ENCODE results near the gene KLHL28.

Gene KLHL28

DNA sequence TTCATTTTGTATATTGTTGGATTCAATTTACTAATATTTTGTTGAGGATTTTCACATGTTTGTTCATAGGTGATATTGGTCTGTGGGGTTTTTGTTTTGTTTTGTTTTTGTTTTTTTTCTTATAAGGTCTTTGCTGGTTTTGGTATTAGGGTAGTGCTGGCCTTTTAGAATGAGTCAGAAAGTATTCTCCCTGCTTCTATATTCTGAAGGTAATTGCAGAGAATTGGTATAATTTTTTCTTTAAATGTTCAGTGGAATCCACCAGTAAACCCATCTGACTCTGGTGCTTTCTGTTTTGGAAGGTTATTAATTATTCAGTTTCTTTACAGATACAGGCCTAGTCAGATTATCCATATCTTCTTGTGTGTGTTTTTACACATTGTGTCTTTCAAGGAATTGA lies 9.2 kb upstream of the KLHL28 start:
- H2AFZ ChIP-seq (ENCODE audit: low read depth, low read length), result no peak overlapping the region
- peaks cover 7% of the 10 kb centered on the region for H3K36me3 ChIP-seq (ENCODE audit: insufficient read depth, low read length)

DNA sequence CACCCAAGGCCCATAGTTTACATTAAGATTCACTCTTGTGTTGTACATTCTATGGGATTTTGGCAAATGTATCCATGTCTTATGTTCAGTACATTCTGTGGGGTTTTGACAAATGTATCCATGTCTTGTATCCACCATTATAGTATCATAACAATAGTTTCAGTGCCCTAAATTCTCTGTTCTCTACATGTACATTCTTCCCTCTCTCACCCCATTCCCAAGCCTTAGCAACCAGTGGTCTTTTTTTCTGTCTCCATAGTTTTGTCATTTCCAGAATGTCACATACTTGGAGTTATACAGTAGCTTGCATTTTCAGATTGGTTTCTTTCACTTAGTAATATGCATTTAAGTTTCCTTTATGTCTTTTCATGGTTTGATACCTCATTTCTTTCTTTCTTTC lies 7.0 kb upstream of the KLHL28 start:
- Histone ChIP-seq H2AFZ (ENCODE audit: low read depth, low read length) (no peak overlapping the region), H3K4me1 (ENCODE audit: insufficient read depth, low read length) (peaks cover 20% of the 10 kb centered on the region), H3K4me3 (ENCODE audit: low read length) (no peak overlapping the region), H3K36me3 (ENCODE audit: insufficient read depth, low read length) (peaks cover 7% of the 10 kb centered on the region), H3K27me3 (ENCODE audit: insufficient read depth, low read length) (no peaks in the 10 kb centered on the region), H3K9me3 (ENCODE audit: low read length) (peaks cover 8% of the 10 kb centered on the region)

More for the DNA sequence above, 9.2 kb upstream of the KLHL28 start:
- Histone ChIP-seq H3K4me3 (ENCODE audit: low read length) (no peak overlapping the region), H3K9me3 (ENCODE audit: low read length) (peaks cover 8% of the 10 kb centered on the region), H3K4me1 (ENCODE audit: insufficient read depth, low read length) (peaks cover 8% of the 10 kb centered on the region), H3K27me3 (ENCODE audit: insufficient read depth, low read length) (no peaks in the 10 kb centered on the region)

DNA sequence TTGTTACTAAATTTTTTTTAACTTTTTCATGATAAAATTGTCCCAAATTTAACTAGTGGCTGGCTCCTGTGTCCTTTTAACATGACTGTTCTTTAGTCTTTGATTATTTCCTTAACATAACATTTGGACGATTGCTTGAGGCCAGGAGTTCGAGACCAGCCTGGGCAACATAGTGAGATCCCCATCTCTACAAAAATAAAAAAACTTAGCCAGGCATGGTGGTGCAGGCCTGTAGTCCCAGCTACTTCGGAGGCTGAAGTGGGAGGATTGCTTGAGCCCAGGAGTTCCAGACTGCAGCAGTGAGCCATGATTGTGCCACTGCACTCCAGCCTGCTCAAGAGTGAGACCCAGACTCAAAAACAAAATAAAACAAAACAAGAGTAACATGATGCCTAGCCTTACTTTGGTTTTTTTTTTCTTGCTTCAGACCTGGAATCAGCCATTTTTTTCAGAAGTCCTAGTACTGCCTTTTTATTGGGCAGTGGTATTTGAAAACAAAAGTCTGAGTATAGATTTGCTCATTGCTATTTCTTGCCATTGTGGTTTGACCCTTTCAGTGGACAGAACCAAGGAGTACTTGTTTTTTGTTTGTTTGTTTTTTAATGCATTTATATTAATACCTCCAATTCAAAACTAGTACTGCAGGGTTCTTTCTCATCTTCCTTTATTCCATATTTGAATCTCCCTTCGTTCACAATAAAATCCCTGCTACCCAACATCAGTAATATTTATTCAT lies 5.0 kb upstream of the KLHL28 start:
- no peaks in the 10 kb centered on the region for H3K27me3 ChIP-seq (ENCODE audit: insufficient read depth, low read length)
- peaks cover 23% of the 10 kb centered on the region for H3K4me1 ChIP-seq (ENCODE audit: insufficient read depth, low read length)
- H3K4me3 ChIP-seq (ENCODE audit: low read length), result peak overlapping the region; percentile 49
- H3K36me3 ChIP-seq (ENCODE audit: insufficient read depth, low read length), result peaks cover 7% of the 10 kb centered on the region
- no peak overlapping the region for H2AFZ ChIP-seq (ENCODE audit: low read depth, low read length)
- peaks cover 6% of the 10 kb centered on the region for H3K9me3 ChIP-seq (ENCODE audit: low read length)

GRCh38 chr14:44963775-44964380 lies 2.1 kb upstream of the KLHL28 start:
- Histone ChIP-seq H3K27me3 (ENCODE audit: insufficient read depth, low read length) (no peaks in the 10 kb centered on the region), H3K9me3 (ENCODE audit: low read length) (no peaks in the 10 kb centered on the region), H2AFZ (ENCODE audit: low read depth, low read length) (no peak overlapping the region), H3K4me3 (ENCODE audit: low read length) (peak overlapping the region; percentile 77), H3K4me1 (ENCODE audit: insufficient read depth, low read length) (peaks cover 33% of the 10 kb centered on the region), H3K36me3 (ENCODE audit: insufficient read depth, low read length) (no peaks in the 10 kb centered on the region)

DNA sequence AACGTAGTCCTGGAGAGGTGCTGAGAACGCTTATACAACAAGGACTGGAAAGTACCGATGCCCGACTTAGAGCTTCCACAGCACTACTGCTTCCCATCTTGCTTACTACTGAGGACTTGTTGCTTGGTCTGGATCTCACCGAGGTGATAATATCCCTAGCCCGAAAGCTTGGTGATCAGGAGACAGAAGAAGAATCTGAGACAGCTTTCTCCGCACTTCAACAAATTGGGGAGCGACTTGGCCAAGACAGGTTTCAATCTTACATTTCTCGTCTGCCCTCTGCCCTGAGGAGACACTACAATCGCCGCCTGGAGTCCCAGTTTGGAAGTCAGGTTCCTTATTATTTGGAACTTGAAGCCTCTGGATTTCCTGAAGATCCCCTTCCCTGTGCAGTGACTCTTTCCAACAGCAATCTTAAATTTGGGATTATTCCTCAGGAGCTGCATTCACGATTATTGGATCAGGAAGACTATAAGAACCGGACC lies 1.3 kb upstream of the KLHL28 start:
- H3K9me3 ChIP-seq (ENCODE audit: low read length), result no peaks in the 10 kb centered on the region
- H3K4me3 ChIP-seq (ENCODE audit: low read length), result peak overlapping the region; percentile 77
- H3K36me3 ChIP-seq (ENCODE audit: insufficient read depth, low read length), result no peaks in the 10 kb centered on the region
- H3K27me3 ChIP-seq (ENCODE audit: insufficient read depth, low read length), result no peaks in the 10 kb centered on the region
- no peak overlapping the region for H2AFZ ChIP-seq (ENCODE audit: low read depth, low read length)
- peaks cover 33% of the 10 kb centered on the region for H3K4me1 ChIP-seq (ENCODE audit: insufficient read depth, low read length)

DNA sequence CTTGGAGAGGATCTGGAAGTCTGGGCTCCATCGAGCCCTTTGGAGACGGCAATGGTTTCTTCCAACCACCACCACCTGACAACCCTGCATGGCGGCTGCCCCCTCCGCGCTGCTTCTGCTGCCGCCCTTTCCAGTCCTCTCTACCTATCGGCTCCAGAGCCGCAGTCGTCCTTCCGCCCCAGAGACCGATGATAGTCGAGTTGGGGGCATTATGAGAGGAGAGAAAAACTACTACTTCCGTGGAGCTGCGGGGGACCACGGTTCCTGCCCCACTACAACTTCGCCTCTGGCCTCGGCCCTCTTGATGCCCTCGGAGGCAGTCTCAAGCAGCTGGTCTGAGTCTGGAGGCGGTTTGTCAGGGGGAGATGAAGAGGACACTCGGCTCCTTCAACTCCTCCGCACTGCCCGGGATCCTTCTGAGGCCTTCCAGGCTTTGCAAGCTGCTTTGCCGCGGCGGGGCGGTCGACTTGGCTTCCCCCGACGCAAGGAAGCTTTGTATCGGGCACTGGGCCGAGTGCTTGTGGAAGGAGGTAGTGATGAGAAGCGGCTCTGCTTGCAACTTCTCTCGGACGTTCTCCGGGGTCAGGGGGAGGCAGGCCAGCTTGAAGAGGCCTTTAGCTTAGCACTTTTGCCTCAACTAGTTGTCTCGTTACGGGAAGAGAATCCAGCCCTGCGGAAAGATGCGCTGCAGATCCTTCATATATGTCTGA lies 742 bp upstream of the KLHL28 start:
- peak overlapping the region; percentile 77 for H3K4me3 ChIP-seq (ENCODE audit: low read length)
- peak overlapping the region; percentile 56 for H2AFZ ChIP-seq (ENCODE audit: low read depth, low read length)
- no peaks in the 10 kb centered on the region for H3K27me3 ChIP-seq (ENCODE audit: insufficient read depth, low read length)
- no peaks in the 10 kb centered on the region for H3K36me3 ChIP-seq (ENCODE audit: insufficient read depth, low read length)
- peaks cover 32% of the 10 kb centered on the region for H3K4me1 ChIP-seq (ENCODE audit: insufficient read depth, low read length)
- no peaks in the 10 kb centered on the region for H3K9me3 ChIP-seq (ENCODE audit: low read length)

GRCh38 chr14:44961151-44961553 lies 595 bp downstream of the KLHL28 start:
- peak overlapping the region; percentile 77 for H3K4me3 ChIP-seq (ENCODE audit: low read length)
- H2AFZ ChIP-seq (ENCODE audit: low read depth, low read length), result peak overlapping the region; percentile 10
- H3K4me1 ChIP-seq (ENCODE audit: insufficient read depth, low read length), result peaks cover 26% of the 10 kb centered on the region
- H3K9me3 ChIP-seq (ENCODE audit: low read length), result no peaks in the 10 kb centered on the region
- H3K36me3 ChIP-seq (ENCODE audit: insufficient read depth, low read length), result no peaks in the 10 kb centered on the region
- H3K27me3 ChIP-seq (ENCODE audit: insufficient read depth, low read length), result no peaks in the 10 kb centered on the region

DNA sequence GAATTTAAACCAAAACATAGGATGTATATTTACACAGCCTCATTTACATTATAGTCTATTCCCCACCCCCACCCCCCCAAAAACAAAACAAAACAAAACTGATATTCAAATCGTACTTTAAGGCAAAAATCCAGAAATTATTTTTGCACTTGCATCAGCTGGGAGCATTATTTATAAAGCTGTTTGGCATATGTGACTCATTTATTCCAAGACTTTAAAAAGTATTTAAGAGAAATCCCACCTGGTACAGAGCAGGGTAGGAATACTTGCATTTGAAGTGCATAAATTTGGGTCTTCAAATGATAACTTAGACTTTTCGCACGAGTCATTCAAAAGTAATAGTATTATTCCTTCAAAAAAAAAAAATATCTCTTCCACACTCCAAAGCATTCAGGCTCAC lies 1.1 kb downstream of the KLHL28 start:
- H3K4me3 ChIP-seq (ENCODE audit: low read length), result peak overlapping the region; percentile 77
- no peaks in the 10 kb centered on the region for H3K9me3 ChIP-seq (ENCODE audit: low read length)
- no peaks in the 10 kb centered on the region for H3K27me3 ChIP-seq (ENCODE audit: insufficient read depth, low read length)
- H2AFZ ChIP-seq (ENCODE audit: low read depth, low read length), result peak overlapping the region; percentile 10
- H3K36me3 ChIP-seq (ENCODE audit: insufficient read depth, low read length), result no peaks in the 10 kb centered on the region
- H3K4me1 ChIP-seq (ENCODE audit: insufficient read depth, low read length), result peaks cover 24% of the 10 kb centered on the region

GRCh38 chr14:44960146-44960545 lies 1.6 kb downstream of the KLHL28 start:
- Histone ChIP-seq H3K36me3 (ENCODE audit: insufficient read depth, low read length) (no peaks in the 10 kb centered on the region), H3K27me3 (ENCODE audit: insufficient read depth, low read length) (no peaks in the 10 kb centered on the region), H2AFZ (ENCODE audit: low read depth, low read length) (no peak overlapping the region), H3K4me1 (ENCODE audit: insufficient read depth, low read length) (peaks cover 21% of the 10 kb centered on the region), H3K4me3 (ENCODE audit: low read length) (peak overlapping the region; percentile 77), H3K9me3 (ENCODE audit: low read length) (no peaks in the 10 kb centered on the region)

DNA sequence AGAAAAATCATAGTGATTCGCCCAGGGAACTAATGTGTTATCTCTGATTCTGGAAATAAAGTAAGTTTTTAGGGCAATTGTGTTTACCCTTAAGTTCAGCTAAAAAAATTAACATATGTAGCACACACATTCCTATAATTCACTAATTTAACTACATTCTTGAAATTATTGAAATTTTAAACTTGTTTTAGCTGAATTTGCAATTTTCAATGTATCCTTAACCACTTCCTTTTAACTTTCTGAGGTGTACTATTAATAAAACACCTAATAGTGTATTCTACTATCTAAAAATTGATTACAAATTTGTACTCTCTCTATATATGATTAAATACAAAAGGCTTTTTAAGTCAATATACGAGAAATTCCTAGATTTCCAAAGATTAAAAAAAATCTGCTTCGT lies 2.2 kb downstream of the KLHL28 start:
- peaks cover 20% of the 10 kb centered on the region for H3K4me1 ChIP-seq (ENCODE audit: insufficient read depth, low read length)
- no peaks in the 10 kb centered on the region for H3K9me3 ChIP-seq (ENCODE audit: low read length)
- peak overlapping the region; percentile 77 for H3K4me3 ChIP-seq (ENCODE audit: low read length)
- H2AFZ ChIP-seq (ENCODE audit: low read depth, low read length), result no peak overlapping the region
- no peaks in the 10 kb centered on the region for H3K36me3 ChIP-seq (ENCODE audit: insufficient read depth, low read length)
- H3K27me3 ChIP-seq (ENCODE audit: insufficient read depth, low read length), result no peaks in the 10 kb centered on the region

DNA sequence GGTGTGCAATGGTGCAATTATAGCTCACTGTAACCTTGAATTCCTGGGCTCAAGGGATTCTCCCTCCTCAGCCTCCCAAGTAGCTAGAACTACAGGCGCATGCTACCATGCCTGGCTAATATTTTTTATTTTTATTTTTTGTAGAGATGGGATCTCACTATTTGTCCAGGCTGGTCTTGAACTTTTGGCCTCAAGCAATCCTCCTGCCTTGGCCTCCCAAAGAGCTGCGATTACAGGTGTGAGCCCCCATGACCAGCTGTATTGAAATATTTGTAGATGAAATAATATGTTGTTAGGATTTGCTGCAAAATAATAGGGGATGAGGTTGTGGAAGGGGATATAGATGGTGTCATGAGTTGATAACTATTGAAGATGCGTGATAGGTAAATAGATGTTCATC lies 4.9 kb downstream of the KLHL28 start:
- Histone ChIP-seq H3K9me3 (ENCODE audit: low read length) (no peaks in the 10 kb centered on the region), H3K4me1 (ENCODE audit: insufficient read depth, low read length) (peaks cover 10% of the 10 kb centered on the region), H3K4me3 (ENCODE audit: low read length) (no peak overlapping the region), H2AFZ (ENCODE audit: low read depth, low read length) (no peak overlapping the region), H3K36me3 (ENCODE audit: insufficient read depth, low read length) (peaks cover 2% of the 10 kb centered on the region), H3K27me3 (ENCODE audit: insufficient read depth, low read length) (no peaks in the 10 kb centered on the region)

GRCh38 chr14:44955528-44955927 lies 6.2 kb downstream of the KLHL28 start:
- Histone ChIP-seq H2AFZ (ENCODE audit: low read depth, low read length) (no peak overlapping the region), H3K27me3 (ENCODE audit: insufficient read depth, low read length) (no peaks in the 10 kb centered on the region), H3K9me3 (ENCODE audit: low read length) (no peaks in the 10 kb centered on the region), H3K36me3 (ENCODE audit: insufficient read depth, low read length) (peaks cover 2% of the 10 kb centered on the region), H3K4me1 (ENCODE audit: insufficient read depth, low read length) (peaks cover 10% of the 10 kb centered on the region), H3K4me3 (ENCODE audit: low read length) (no peak overlapping the region)

DNA sequence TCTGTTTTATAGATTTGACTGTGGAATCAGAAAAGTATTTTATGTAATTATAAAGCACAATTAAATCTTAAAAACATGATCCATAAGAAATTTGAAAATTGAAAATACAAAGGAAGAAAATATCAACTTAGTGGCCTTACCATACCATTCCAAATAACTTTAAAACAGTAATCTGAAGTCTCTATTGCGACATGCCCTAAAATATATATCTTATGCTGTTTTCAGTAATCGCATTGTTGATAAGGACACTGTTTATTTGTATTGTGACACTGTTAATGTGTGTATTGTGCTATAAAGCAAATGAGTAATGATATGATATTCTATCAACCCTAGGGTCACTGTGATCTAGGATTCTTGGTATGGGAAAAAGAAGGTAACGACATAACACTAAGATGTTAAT lies 7.0 kb downstream of the KLHL28 start:
- H3K4me1 ChIP-seq (ENCODE audit: insufficient read depth, low read length), result peaks cover 6% of the 10 kb centered on the region

More for the DNA sequence above, 7.0 kb downstream of the KLHL28 start:
- Histone ChIP-seq H3K9me3 (ENCODE audit: low read length) (no peaks in the 10 kb centered on the region), H3K4me3 (ENCODE audit: low read length) (no peak overlapping the region), H3K36me3 (ENCODE audit: insufficient read depth, low read length) (peaks cover 3% of the 10 kb centered on the region), H3K27me3 (ENCODE audit: insufficient read depth, low read length) (no peaks in the 10 kb centered on the region), H2AFZ (ENCODE audit: low read depth, low read length) (no peak overlapping the region)

All from neuron (in vitro differentiated cells).